ENCODE measurements around the gene RBP2.

Gene RBP2

DNA sequence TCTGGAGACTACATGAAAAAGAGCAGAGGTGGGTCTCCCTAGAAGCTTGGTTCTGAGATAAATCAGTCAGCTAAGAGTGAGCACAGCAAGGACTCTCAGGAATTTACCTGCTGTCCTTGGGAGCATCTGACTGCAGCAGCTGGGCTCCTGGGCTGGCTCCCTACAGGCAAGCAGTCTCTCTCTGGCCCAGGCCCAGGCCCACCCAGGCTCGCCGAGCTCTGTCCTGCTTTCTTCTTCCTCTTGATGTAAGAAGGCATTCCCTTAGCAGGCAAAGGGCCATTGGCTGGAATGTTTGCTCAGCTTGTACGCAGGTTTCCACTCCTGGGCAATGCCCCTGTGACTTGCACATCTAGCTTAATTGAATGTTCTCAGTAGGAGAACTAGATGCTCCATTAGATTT is 4.3 kb upstream of the RBP2 start:
- no peak for DNase-seq

DNA sequence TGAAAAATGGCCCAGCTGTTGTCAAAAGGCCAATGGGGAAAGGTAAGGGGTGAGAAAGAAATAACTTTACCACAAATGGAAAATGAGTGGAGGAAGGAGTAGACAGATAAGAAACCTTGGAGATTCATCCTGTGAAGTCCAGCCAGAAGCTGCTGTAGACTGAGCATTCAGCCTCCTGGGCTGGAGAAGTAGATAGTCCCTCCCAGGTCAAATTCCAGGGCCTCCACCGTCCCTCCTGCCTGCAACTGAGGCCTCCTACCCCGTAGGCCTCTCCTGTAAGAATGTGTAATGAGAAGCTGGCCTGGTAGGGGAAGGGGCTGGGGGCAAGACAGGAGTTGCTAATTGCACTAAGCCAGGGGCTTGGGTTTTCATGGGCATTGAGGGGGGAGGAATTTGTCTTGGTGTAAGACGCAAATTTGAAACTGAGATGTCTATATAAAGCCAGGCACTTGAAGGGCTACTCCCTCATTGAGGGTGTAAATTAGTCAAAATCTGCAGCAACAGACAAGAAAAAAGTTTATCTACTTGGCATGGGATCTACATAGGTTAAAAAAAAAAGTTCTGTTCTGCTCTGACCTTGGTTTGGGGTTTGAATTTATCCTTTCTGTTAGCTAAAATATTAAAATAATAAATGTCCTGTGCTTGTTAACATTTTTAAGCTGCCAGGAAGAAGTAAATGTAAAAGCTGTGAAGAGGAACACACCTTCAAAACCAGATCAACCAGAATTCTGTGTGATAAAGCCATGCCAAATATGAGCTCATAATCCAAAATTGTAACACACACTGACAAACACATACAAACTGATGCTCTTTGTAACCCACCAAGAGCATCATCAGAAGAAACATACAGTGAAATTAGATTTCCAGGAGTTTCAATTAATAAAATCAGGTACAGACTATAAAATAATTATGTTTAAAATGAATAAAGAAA is 1.7 kb upstream of the RBP2 start:
- DNase-seq, result no peak

DNA sequence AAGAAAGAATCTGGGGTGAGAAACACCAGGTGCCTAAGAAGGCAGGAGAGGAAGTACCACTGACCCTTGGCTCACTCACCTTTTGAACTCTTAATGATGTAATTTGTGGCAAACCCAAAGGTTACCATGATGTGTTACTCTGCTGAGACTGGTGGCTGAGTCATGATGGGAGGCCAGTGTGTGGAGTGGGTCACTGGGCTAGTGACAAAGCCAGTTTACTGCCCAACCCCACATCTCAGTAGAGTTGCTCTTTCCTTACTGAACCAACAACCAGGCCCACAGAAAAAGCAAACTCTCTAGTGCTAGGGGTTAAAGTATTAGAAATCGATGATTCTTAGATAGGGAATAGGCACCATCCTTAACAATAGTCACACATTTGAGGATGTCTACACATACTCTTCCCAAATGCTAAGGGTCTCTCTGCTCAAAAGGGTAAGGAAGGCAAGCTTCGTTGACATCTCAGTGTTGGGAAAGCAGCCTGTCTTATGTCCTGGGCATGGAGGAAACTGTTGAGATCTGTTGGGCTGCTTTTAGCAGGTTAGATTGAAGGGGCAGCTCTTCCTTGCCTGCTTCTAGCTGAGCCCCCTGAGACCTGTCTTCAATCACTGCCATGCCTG is 3.1 kb downstream of the RBP2 start:
- no peak for DNase-seq

DNA sequence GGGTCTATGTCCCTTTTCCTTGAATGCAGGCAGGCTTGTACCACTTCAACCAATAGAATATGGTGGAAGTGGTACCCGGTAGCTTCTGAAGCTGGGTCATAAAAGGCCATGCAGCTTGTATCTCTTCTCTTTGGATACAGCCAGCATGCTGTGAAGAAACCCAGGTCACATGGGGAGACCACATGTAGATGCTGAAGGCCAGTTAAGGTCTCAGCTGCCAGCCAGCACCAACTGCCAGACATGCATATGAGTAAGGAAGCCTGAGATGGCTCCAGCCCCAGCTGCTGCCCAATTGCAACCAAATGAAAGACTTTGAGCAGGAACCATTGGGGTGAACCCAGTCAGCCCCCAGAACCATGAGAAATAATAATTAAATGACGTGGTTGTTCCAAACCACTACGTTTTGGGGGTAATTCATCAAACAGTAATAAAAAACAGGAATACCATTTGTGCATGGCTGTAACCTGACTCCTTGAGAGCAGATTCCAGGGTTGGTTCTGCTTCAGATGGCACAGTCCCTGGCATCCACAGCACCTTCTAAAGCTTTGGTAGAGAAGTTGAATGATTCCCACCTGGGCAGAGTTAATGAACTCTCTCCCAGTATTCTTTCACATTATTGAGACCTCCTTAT is 3.8 kb downstream of the RBP2 start:
- no peak for DNase-seq

DNA sequence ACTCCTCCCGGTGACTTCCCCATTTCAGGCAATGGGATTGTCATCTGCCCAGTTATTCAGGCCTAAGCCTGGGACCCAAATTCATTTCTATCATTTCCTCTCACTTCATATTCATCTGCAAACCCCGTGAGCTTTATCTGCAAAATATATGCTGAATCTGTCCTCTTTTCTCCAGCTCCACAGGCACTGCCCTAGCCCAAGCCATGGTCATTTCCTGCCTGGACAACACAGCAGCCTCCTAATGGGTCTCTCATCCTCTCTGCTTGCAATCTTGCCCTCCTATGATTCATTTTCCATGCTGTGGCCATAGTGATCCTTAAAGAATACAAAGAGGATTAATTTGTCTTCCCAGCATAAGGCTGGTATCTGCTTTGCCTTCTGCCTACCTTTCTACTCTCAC is 6.1 kb downstream of the RBP2 start:
- no peak for DNase-seq

DNA sequence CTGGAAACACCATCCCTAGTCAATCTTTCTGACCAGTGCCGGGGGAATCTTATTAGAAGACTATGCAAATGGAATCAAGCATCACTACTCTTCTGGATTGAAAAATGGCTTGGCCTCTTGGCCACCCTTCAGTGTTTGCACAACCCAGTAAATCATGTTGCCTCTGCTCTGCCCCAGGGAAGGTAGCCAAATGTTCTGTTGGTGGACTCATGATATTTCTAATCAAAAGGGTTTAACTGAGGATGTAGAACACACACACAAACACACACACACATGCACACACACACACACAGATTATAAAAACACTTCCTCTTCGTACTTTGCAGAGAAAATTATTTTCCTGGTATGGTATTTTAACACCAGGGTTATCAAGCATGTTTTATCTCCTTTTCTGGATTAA is 7.9 kb downstream of the RBP2 start:
- no peak for DNase-seq

DNA sequence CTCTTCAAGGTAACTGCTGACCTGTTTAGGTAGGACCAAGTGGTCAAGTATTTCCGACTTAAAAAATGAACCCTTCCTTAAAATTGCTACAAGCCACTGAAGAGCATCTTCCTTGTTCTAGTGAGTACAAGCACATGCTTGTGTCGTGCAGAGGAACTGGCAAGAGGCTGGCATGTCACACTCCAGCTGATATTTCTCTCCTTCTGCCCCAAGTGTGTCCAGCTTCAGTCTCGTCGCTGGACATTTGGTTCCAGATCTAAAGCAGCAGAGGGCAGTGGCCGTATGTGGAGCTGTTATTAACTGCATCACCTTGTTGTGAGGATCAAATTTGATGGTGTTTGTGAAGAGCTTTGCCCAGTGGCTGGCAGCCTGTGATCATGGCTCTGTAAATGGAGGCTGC is 10.0 kb downstream of the RBP2 start:
- DNase-seq, result no peak

DNA sequence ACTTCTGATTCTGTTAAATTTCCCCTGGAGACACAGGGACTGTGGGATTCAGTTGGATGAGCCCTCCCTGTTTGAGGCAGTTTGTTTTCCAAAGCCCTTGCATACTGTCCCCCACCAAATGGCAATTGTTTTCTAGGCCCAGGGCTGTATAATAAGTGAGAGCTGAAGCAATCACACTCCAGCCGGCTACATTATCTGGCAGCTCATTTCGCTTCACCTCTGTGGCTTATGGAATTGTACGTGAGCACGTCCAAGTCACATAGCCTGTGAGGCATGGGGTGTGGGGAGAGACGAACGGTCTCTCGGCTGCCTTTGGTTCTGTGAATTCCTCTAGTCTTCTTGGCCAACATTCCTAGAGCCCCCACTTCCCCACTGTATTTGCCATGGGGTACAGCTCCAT is 10.7 kb downstream of the RBP2 start:
- no peak for DNase-seq

DNA sequence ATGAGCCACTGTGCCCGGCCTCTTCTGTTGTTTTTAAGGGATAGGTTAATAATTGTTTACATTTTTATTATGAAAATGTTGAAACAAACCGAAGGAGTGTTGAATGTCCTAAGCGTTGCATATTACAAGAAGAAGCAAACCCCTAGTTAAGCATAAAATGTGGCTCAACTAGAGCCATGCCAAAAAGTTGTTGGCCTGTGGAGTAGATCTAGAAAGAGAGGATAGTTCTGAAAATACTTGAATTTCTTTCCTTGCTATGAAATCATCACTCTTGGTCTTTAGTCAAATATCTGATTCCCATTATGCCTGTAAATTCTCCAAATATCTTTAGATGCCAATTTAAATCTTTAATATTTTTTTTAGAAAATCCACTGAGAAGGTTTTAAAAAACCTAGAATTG is 12.8 kb downstream of the RBP2 start:
- DNase-seq, result no peak

DNA sequence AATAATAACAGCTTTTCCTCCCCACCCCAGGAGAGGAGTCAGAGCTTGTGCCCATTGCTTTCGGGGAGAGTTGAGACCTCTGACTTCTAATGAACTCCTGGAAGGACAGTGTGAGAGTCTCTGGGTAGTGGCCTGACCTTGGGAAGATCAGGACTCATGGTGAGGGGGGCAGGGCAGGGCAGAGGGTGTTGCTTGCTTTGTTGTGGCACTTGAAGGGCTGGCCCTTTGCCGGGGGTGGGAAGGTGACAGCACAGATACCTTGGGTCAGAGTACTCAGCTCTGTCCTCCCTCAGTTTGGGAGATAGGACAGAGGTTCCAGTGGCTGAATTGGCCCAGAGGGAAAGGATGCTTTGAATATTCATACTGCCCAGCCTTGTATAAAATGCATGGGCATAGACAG is 15.8 kb downstream of the RBP2 start:
- no peak for DNase-seq

DNA sequence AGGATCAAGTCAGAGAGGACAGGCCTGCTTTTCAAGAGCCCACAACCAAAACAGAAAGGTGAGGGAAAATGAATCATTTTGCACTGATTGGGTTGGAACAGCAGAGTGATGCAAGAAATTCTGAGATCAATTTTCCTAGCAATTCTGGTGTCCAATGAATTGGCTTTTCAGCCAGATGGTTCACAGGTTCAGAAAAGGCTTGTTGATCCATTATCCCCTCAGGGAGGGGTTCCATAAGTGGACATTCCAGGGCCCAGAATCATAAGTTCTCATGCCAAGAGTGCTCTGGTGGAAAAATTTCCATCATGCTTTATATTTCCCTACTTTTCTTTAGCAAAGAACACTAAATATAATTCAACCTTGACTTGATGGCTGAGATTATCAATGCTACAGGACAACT is 16.2 kb downstream of the RBP2 start:
- DNase-seq, result no peak

DNA sequence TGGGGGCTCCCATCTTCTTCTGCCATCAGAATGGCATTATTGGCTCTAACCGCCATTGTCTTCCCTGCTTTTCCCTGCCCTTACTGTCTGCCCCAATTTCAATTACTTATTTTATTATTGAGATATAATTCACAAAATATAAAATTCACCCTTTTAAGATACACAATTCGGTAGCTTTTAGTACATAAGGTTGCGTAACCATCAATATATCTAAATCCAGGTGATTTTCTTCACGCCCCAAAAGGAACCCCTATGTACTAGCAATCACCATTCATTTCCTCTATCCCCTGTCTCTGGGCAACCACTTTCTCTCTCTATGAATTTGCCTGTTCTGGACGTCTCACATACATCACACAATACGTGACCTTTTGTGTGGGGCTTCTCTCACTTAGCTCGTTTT is 18.0 kb downstream of the RBP2 start:
- no peak for DNase-seq

DNA sequence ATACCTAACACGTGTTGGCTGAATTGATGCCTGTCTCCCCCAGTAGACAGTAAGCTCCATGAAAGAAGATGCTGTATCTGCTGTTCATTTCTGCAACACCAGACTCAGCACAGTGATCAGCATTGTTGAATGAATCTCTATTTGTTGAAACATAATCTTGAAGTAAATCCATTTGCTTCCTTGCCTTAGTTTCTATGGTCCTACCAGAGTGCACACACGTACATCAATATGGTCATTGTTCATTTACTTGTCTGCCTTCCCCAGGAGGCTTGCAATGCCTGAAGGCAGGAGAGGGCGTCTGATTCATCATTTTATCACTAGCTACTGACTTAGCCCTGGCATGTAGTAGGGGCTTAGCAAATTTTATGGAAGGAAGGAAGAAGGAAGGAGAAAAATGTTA is 19.2 kb downstream of the RBP2 start:
- DNase-seq, result no peak

DNA sequence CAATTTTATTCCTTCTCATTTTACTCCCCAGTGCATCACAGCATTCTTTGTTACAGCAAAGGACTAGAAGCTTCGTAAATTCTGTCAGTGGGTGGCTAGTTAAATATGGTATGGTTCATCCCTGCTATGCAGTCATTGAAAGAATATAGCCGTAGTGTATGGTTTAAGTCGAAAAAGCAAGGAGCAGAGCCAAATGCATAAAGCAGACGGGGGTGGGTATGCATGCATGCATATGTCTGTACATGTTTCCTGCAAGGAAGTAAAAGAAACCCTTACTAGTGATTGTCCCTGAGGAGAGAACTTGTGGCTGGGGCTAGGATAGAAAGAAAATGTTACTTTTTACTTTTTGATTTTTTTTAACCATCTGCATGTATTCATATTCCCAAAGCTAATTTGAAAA is 19.9 kb downstream of the RBP2 start:
- DNase-seq, result no peak

DNA sequence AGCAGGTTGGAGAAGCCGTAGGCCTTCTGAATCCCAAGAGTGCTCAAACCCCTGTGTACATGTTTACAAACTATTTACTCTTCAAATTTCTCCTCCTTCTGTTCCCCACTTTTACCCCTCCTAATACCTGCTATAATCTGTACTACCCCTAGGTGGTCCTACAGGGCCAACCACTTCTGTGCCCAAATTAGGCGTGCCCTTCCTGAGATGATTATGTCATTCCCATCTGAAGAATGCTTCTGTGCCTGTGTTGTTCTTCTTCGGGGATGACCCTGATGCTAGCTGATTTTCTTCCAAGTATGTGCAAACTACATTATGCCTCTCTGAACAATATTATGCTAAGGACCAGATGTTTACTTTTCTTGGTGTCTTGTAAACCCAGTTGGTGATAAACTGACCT is 20.5 kb downstream of the RBP2 start:
- no peak for DNase-seq

DNA sequence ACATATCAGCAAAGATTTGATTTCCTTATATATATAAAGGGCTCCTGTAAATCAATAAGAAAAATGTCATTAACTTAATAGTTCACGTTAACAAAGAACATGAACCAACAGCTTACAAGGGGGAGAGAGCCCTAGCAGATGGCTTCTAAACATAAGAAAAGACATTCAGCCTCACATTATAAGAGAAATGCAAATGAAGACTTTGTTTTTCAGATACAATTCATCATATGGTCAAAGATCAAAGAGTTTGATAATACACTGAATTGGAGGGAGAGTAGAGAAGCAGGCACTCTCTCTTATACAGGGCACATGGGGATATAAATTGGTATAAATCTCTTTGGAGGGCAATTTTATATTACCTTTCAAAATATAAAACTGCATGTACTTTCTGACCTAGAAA is 21.1 kb downstream of the RBP2 start:
- DNase-seq, result no peak

DNA sequence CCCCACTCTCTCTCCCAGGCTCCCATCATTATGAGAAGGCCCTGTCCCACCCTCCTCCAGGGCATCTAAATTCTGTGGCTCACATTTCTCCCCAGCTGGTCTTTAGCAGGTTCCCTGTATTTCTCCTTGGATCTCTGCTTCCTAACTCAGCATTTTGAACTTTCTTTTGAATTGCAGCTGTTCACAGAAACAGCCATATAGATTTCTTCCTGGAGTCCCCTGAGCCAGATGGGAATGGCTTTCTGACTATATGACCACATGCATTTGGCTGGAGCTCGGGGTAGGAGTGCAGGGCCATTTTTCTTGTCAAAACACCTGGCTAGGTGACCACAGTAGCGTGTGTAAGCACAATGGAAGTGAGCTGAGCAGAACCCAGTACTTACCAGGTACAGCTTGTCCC is 22.0 kb downstream of the RBP2 start:
- no peak for DNase-seq

DNA sequence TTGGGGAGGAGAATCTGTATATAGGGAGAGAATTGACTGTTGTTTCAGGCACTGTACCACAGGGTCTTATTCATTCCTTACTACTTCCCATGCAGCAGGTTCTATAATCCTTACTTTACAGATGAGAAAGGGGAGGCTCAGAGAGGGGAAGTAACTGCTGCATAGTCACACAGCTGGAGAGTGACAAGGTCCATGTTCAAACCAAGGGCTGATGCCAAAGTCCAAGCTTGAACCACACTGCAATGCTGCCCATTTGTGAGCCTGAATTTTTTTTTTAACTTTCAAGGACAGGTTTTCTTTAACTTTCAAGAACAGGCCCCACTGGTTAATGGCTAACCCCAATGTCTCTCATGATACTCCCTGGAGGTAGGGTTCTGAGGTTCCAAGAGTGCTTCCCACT is 26.2 kb downstream of the RBP2 start:
- no peak for DNase-seq

DNA sequence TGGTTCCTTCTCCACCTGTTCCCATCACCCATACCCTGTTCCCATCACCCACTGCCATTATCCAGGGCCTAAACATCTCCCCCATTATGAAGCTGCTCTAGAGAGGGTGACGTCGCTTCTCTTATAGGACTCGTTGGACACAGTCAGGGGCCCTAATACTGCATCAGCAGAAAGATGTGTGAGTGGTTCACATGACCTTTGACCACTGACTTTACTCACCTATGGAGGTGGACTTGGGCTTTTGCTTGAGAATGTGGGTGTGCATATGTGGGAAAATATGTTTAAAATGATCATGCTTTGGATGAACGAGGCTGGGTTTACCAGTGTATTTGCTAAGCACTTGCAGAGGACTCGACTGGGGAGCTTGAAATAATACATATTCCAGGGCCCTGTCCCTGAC is 26.8 kb downstream of the RBP2 start:
- DNase-seq, result no peak

DNA sequence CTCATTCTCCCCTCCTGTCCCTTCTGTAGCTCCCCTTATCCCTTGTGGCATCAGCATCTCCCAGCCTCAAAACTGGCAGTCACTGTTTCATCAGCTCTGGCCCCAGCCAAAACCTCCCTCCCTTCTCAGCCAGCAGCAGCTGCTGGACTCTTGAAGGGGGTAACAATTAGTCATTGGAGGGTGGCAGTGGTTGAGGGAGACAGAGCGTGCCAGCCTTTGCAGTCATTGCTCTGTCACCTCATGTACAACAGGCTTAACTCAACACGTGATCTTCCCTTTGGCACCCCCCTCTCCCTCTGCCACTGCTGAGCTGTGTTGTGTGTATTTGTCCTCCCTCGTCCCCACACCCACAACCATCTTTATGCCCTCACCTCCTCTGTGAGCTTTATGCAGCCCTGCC is 28.2 kb downstream of the RBP2 start:
- no peak for DNase-seq

DNA sequence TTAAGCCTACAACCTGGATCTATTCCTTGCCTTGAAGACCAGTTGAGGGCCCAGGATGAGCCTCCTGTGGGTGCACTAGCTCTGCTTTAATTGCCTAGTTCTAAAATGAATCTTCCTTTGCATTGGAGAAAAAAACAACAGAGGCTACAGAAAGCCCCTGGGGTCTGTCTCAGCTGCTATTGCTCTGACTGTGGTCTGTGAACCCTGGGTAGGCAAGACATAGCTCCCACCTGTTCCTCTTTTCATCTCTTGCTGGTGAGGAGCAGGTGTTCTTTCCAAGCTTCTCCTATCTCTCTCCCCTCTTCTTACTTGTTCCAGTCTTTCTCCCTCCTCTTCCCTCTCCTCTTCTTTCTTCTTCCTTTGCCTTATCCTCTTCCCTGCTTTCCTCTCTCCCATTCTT is 28.8 kb downstream of the RBP2 start:
- DNase-seq, result no peak

DNA sequence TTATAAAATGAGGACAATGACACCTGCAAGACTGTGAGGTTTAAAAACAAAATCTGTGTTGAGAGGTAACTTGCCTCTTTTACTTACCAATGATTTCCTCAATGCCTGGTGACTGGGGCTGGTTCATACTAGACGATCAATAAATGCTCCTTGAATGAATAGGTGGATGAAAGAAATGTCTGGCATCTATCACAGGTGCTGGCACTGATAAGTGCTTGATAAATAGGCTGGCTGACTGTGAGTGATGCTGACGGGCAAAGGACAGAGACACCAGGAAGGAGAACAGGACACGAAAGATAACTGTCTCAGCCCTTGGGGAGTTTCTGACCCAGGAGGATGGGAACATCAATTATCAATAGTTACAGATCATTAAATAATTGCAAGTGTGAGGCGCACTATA is 31.9 kb downstream of the RBP2 start:
- no peak for DNase-seq

DNA sequence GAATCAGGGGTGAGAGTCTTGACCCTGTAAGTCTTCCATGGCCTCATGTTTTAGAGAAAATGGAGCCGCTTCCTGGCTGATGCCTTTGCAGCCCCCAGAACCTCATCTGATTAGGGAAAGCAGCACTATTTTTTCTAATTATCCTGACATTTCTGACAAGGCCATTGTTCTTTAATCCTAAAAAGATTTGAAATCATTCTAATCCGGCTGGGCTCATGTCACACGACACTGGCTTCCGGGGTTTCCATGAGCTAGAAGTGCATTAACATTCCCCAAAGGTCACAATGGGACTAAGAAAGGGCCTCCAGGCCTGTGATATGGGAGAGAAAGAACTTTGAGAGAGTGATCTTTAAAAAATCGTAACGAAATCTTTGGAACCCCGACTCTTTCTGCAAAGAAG is 33.1 kb downstream of the RBP2 start:
- DNase-seq, result no peak

DNA sequence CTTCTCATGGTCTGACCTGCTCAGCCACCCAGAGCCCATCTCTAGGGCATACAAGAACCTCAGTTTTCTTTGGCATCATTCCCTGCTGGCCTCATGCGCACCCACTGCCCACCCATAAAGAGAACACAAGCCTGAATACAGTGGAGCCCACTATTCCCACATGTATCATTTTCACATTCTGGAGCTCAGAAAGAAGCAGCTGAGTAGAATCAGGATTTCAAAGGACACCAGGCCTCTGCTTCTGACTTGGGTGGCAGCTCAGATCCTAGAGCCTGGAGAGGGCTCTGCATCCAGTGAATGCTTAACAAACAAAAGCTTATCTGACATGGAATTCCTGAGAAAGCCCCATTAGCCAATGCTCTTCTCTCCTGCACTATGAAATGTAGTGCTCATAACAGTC is 34.7 kb downstream of the RBP2 start:
- no peak for DNase-seq

Measured in activated CD8-positive, alpha-beta memory T cell treated with anti-CD3 and anti-CD28 coated beads for 24 hours (primary cell).